ENCODE measurements around the gene CUL9. TPM values are rescaled to one million over a fixed set of nuclear protein-coding genes. Genes with fewer than 3 reads are reported as not detected.

The CUL9 gene
- total RNA-seq, 2 experiments from 2014 or later, result 50.0 to 51.2 TPM

GRCh38 chr6:43261198-43261597, 79.2 kb downstream of the CUL9 start:
- no peaks in the 10 kb centered on the region for H3K4me1 Mint-ChIP-seq (ENCODE audit: low read depth)
- no peak for DNase-seq
- H3K36me3 Mint-ChIP-seq (ENCODE audit: low read depth), result no peaks in the 10 kb centered on the region
- no peak overlapping the region for H3K4me3 Mint-ChIP-seq
- H3K9me3 Mint-ChIP-seq (ENCODE audit: insufficient read depth), result no peaks in the 10 kb centered on the region
- ATAC-seq, result no peak
- ChIA-PET POLR2A (no interaction called here), CTCF (interaction anchor here (4.8 kb wide), 1 partner anchor 245 kb away, joined by 27 read pairs; no protein-coding TSS in a partner anchor)
- H3K27me3 Mint-ChIP-seq (ENCODE audit: low read depth), result peaks cover 4% of the 10 kb centered on the region
- no peak overlapping the region for H3K27ac Mint-ChIP-seq

- POLR2A ChIA-PET, result no interaction called here
- Mint-ChIP-seq H3K27ac (peak overlapping the region; percentile 12), H3K4me1 (ENCODE audit: low read depth) (no peaks in the 10 kb centered on the region), H3K36me3 (ENCODE audit: low read depth) (no peaks in the 10 kb centered on the region), H3K4me3 (no peak overlapping the region), H3K9me3 (ENCODE audit: insufficient read depth) (no peaks in the 10 kb centered on the region), H3K27me3 (ENCODE audit: low read depth) (peaks cover 9% of the 10 kb centered on the region)
- ATAC-seq (no peak), DNase-seq (no peak)
- CTCF ChIA-PET, result interaction anchor here (0.6 to 4.8 kb wide), 4 partner anchors 11 to 244 kb away, joined by 3 to 27 read pairs (median 8); no protein-coding TSS in a partner anchor
These were observed 80.2 kb downstream of the CUL9 start for GRCh38 chr6:43262000-43262779.

- Mint-ChIP-seq H3K36me3 (ENCODE audit: low read depth) (no peaks in the 10 kb centered on the region), H3K27ac (no peak overlapping the region), H3K9me3 (ENCODE audit: insufficient read depth) (no peaks in the 10 kb centered on the region), H3K4me3 (no peak overlapping the region), H3K27me3 (ENCODE audit: low read depth) (peaks cover 16% of the 10 kb centered on the region), H3K4me1 (ENCODE audit: low read depth) (no peaks in the 10 kb centered on the region)
- DNase-seq (no peak), ATAC-seq (no peak)
- POLR2A ChIA-PET, result no interaction called here
- CTCF ChIA-PET, result interaction anchor here (0.6 to 4.8 kb wide), 6 partner anchors 10 to 244 kb away, joined by 3 to 27 read pairs (median 6); no protein-coding TSS in a partner anchor
These were observed 80.9 kb downstream of the CUL9 start for GRCh38 chr6:43262780-43263313.

GRCh38 chr6:43263314-43264178, 81.5 kb downstream of the CUL9 start:
- POLR2A ChIA-PET, result no interaction called here
- H3K36me3 Mint-ChIP-seq (ENCODE audit: low read depth), result no peaks in the 10 kb centered on the region
- no peak overlapping the region for H3K4me3 Mint-ChIP-seq

GRCh38 chr6:43264599-43265145, 82.7 kb downstream of the CUL9 start:
- CTCF ChIA-PET, result interaction anchor here (1.7 to 4.8 kb wide), 2 partner anchors 133 to 242 kb away, joined by 10 to 27 read pairs; no protein-coding TSS in a partner anchor
- H3K4me1 Mint-ChIP-seq (ENCODE audit: low read depth), result peaks cover 6% of the 10 kb centered on the region
- POLR2A ChIA-PET, result no interaction called here
- no peak overlapping the region for H3K27ac Mint-ChIP-seq
- H3K4me3 Mint-ChIP-seq, result no peak overlapping the region
- no peaks in the 10 kb centered on the region for H3K36me3 Mint-ChIP-seq (ENCODE audit: low read depth)
- H3K27me3 Mint-ChIP-seq (ENCODE audit: low read depth), result peaks cover 30% of the 10 kb centered on the region
- H3K9me3 Mint-ChIP-seq (ENCODE audit: insufficient read depth), result no peaks in the 10 kb centered on the region
- DNase-seq, result no peak
- ATAC-seq, result no peak

More at GRCh38 chr6:43263314-43264178, 81.5 kb downstream of the CUL9 start:
- ATAC-seq (peak; percentile 94), DNase-seq (peak; percentile 86)
- Mint-ChIP-seq H3K4me1 (ENCODE audit: low read depth) (no peaks in the 10 kb centered on the region), H3K27me3 (ENCODE audit: low read depth) (peaks cover 22% of the 10 kb centered on the region), H3K27ac (no peak overlapping the region), H3K9me3 (ENCODE audit: insufficient read depth) (no peaks in the 10 kb centered on the region)
- CTCF ChIA-PET, result interaction anchor here (0.5 to 4.8 kb wide), 9 partner anchors 8 to 243 kb away, joined by 3 to 27 read pairs (median 4); no protein-coding TSS in a partner anchor

- ChIA-PET POLR2A (no interaction called here), CTCF (interaction anchor here (4.8 kb wide), 1 partner anchor 241 kb away, joined by 27 read pairs; no protein-coding TSS in a partner anchor)
- Mint-ChIP-seq H3K27me3 (ENCODE audit: low read depth) (peaks cover 38% of the 10 kb centered on the region), H3K4me3 (no peak overlapping the region), H3K4me1 (ENCODE audit: low read depth) (peaks cover 6% of the 10 kb centered on the region), H3K36me3 (ENCODE audit: low read depth) (no peaks in the 10 kb centered on the region), H3K9me3 (ENCODE audit: insufficient read depth) (no peaks in the 10 kb centered on the region), H3K27ac (no peak overlapping the region)
- DNase-seq (no peak), ATAC-seq (no peak)
These were observed 83.6 kb downstream of the CUL9 start for GRCh38 chr6:43265564-43265963.

- no peak overlapping the region for H3K4me3 Mint-ChIP-seq
- ATAC-seq, result no peak
- CTCF ChIA-PET, result interaction anchor here (0.5 to 1.5 kb wide), 2 partner anchors 187 to 238 kb away, joined by 3 to 7 read pairs; partner anchors contain the start of gene DLK2
- peaks cover 48% of the 10 kb centered on the region for H3K27me3 Mint-ChIP-seq (ENCODE audit: low read depth)
- H3K4me1 Mint-ChIP-seq (ENCODE audit: low read depth), result peaks cover 6% of the 10 kb centered on the region
- H3K9me3 Mint-ChIP-seq (ENCODE audit: insufficient read depth), result no peaks in the 10 kb centered on the region
- no peak overlapping the region for H3K27ac Mint-ChIP-seq
- H3K36me3 Mint-ChIP-seq (ENCODE audit: low read depth), result no peaks in the 10 kb centered on the region
- DNase-seq, result no peak
- POLR2A ChIA-PET, result no interaction called here
These were observed 85.8 kb downstream of the CUL9 start for GRCh38 chr6:43267619-43268354.

GRCh38 chr6:43268355-43268700, 86.3 kb downstream of the CUL9 start:
- Mint-ChIP-seq H3K4me3 (no peak overlapping the region), H3K27me3 (ENCODE audit: low read depth) (peaks cover 54% of the 10 kb centered on the region), H3K4me1 (ENCODE audit: low read depth) (peaks cover 6% of the 10 kb centered on the region), H3K36me3 (ENCODE audit: low read depth) (no peaks in the 10 kb centered on the region), H3K27ac (no peak overlapping the region), H3K9me3 (ENCODE audit: insufficient read depth) (no peaks in the 10 kb centered on the region)
- ATAC-seq (no peak), DNase-seq (no peak)
- ChIA-PET POLR2A (no interaction called here), CTCF (interaction anchor here (0.5 to 1.5 kb wide), 3 partner anchors 38 to 237 kb away, joined by 3 to 7 read pairs (median 4); partner anchors contain the start of gene DLK2)

- H3K36me3 Mint-ChIP-seq (ENCODE audit: low read depth), result no peaks in the 10 kb centered on the region
- no peaks in the 10 kb centered on the region for H3K9me3 Mint-ChIP-seq (ENCODE audit: insufficient read depth)
- ChIA-PET POLR2A (no interaction called here), CTCF (interaction anchor here (0.8 to 1.5 kb wide), 3 partner anchors 38 to 237 kb away, joined by 4 to 7 read pairs (median 6); no protein-coding TSS in a partner anchor)
- DNase-seq, result no peak
- peaks cover 55% of the 10 kb centered on the region for H3K27me3 Mint-ChIP-seq (ENCODE audit: low read depth)
- H3K4me1 Mint-ChIP-seq (ENCODE audit: low read depth), result peaks cover 6% of the 10 kb centered on the region
- ATAC-seq, result no peak
- H3K4me3 Mint-ChIP-seq, result peak overlapping the region; percentile 22
- H3K27ac Mint-ChIP-seq, result no peak overlapping the region
These were observed 86.8 kb downstream of the CUL9 start for GRCh38 chr6:43268782-43269272.

GRCh38 chr6:43269273-43270007, 87.4 kb downstream of the CUL9 start:
- Mint-ChIP-seq H3K27ac (no peak overlapping the region), H3K4me1 (ENCODE audit: low read depth) (peaks cover 11% of the 10 kb centered on the region), H3K36me3 (ENCODE audit: low read depth) (no peaks in the 10 kb centered on the region), H3K27me3 (ENCODE audit: low read depth) (peaks cover 62% of the 10 kb centered on the region), H3K9me3 (ENCODE audit: insufficient read depth) (no peaks in the 10 kb centered on the region), H3K4me3 (peak overlapping the region; percentile 35)
- peak; percentile 30 for DNase-seq
- ChIA-PET POLR2A (no interaction called here), CTCF (interaction anchor here (0.8 to 1.3 kb wide), 2 partner anchors 39 to 129 kb away, joined by 4 to 6 read pairs; no protein-coding TSS in a partner anchor)
- ATAC-seq, result peak; percentile 73
